Measurements from ENCODE around the gene TSFM. TPM values are rescaled to one million over a fixed set of nuclear protein-coding genes. Genes with fewer than 3 reads are reported as not detected.

Gene TSFM
- total RNA-seq, 1 experiment from 2014 or later = 54.8 TPM

DNA sequence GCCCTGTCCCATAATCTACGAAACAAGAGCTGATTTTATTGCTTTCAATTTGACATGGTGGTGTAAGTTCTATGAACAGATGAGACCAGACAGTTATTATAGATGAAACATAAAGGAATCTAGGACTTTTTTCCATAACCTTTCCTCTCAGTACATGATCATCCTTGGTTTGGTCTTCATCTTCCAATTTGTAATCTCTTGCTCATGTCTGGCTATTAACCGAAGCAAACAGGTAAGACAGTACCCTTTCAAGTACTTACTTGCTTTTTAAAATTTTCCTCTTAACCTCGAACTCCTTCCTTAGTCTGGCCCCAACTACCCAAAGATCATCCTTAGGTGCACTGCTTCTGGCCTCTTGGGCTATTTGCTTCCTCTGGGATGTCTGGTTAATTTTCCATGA lies 36.6 kb upstream of the TSFM start:
- no peak for DNase-seq (ENCODE audit: low spot score)

DNA sequence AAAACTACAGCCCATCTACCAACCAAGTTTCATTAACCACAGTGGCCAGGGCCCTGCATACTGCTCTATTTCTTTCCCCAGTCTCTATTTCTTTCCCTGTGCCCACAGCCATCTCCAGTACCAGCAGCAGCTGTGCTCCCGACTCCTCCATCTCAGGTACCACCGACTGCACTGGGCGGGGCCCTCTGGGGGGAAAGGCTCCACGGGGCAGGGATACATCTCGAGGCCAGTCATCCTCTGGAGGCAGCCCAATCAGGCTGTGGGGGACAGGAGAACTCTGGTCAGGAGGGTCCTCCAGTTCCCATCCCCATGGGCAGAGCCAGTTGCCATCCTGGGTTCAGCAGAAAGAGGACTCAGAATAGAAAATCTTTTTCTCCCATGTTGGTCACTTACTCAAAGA lies 33.5 kb upstream of the TSFM start:
- DNase-seq (ENCODE audit: low spot score) = no peak

DNA sequence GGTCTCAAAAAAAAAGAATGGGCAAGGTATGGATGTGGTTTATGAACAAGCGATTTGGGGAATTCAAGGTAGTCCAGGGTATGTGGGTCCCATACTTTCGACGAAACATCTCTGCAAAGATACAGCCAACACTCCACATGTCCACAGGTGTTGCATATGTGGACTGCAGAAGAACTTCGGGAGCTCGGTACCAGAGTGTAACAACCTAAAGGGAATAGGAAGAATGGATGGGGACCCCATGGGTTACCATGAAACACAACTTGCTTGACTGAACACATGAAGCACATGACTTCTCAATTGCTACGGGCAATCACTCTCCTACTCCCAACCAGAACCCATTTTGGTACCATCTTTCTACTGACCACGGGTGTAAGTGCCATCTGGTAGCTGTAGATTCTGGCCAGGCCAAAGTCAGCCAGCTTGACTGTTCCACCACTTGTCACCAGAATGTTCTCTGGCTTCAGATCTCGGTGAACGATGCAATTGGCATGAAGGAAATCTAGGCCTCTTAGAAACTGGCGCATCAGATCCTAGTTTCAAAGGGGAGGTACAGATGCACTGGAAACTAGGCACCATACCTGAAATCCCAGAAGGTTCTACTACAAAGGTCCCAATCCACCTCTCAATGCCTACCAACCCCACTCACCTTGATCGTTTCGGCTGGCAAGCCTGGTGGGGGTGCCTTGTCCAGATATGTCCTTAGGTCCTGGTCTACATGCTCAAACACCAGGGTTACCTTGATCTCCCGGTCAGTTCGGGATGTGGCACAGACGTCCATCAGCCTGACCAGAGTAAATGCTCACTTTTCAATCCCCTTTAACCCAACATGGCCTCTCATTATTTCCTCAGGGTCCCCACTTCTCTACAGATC lies 31.8 kb upstream of the TSFM start:
- no peak for DNase-seq (ENCODE audit: low spot score)

DNA sequence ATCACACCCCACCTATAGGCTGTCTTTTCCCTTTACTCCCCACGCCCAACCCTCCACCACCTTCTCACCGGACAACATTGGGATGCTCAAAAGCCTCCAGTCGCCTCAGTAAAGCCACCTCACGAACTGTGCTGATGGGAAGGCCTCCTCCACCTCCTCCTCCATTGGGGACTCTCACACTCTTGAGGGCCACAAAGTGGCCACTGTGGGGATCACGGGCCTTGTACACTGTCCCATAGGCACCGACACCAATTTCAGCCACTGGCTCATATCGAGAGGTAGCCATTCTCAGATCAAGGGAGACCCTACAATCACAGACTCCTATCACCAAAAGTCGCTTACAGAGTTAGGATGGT lies 31.2 kb upstream of the TSFM start:
- DNase-seq (ENCODE audit: low spot score) = no peak

DNA sequence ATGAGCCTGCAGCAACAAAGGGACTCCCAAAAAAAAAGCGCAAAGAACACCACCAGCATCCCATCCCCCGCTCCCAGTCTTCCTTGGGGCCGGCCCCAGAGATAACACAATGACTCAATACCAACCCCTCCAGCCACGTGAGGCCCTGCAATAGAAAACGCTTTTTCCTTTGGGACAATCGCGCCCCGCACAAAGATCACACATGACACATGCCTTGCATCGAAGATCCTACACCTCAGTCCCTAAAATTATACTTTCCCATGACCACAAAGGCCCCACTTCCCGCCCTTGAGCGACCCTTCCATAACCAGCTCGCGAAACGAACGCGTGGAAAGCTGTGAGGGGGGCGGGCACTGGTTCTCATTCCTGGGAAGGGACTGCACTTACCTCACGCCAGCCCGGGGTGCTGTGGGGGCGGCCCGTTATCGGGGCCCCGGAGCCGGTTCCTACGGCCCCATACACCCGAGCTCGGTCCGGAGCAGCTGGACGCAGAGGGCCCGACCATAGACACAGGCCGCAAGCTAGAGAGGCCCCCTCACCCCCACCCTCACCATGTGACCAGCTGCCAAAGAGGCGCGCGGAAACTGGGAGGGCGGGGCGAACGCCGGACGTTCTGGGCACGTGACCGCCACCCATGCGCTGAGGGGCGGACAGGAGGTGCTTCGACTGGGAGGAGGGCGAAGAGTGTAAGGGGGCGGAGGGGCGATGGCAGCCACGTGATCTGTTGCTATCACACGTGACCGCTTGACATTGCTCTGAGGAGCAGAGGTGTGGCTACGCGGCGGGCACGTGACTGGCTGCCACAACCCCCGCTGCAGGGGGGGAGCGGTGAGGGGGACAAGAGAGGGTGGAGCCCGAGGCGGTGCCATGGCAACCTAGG lies 30.6 kb upstream of the TSFM start, which contains the start of gene CDK4:
CDK4 (minus strand) TSS at position 523 of the 880 bp plus-strand sequence. CDS start 593 bp downstream, outside the sequence.
- peak; percentile 99 for DNase-seq (ENCODE audit: low spot score)

DNA sequence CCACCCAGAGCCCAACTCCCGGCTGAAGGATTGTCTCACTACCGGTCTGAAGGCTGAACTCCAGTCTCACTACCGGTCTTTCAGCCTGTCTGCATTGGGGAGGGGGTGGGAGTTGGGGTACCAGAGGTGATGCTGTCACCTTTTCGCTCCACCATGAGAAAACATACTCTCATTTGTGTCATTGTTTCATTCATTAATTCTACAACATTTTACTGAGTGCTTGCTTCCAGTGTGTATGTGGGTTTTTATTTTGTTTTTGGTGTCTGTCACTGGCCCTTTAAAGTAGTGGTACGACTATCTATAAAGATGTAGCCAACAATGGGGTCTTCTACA lies 30.0 kb upstream of the TSFM start:
- no peak for DNase-seq (ENCODE audit: low spot score)

DNA sequence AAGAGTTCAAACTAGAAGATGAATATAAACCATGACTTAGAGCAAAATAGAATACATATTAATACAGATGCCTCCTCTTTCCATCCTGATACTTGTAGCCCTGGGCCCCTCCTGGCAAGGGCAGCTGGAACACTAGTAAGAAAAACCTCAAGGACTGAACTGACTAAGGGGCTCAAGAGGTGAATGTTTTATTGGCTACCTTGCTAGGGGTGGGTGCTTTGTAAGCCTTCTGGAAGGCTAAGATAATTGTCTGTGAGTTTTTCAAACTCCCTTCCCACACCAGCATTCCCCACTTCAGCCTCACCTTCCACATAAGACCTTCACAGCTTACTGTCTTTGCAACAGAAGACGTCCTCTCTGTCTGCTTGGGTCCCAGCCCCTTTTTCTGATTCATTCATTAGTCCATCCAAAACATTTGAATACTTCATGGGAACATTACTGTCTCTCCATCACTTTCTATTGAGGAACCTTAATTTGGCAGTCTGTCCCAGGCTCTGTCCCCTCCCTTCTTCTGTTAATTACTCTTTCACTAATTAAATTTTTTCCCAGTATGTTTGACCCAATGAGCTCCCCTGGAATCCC lies 28.7 kb upstream of the TSFM start:
- DNase-seq (ENCODE audit: low spot score) = no peak

DNA sequence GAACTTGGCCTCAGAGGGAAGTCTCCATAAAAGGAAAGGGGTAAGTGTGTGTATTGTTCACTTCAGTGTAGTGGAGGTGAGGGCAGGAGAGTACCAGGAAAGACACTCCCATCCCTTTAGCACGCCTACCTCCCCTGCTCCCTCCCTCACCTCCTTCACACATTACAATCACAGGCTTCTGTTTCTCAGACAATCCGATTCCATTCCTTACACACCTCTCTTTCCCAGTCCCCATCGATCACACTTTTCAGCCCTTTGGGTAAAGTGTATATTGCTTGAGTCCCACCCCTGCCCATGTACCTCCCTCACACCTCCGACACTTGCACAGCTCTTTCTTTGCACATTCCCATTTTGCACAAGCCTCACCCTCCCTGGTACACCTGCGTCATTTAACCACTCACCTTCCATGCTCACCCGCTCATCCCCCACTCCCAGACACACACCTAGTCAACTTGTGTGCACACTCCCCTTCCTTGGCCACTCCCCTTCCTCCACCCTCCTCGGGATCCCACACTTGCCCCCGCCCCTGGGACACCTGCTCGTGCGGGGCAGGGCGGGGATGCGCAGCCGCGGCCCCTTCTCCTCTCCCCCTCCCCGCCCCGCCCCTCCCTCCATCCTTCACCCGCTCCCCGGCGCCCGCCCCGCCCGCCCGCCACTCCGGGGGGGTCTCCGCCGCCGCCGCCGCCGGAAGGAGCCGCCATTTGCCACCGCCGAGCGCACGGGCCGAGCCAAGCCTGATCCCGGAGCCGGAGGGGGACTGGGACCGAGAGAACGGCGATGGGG lies 28.0 kb upstream of the TSFM start, which contains the start of gene MARCHF9:
MARCHF9 (plus strand) TSS at position 693 of the 783 bp plus-strand sequence. CDS start 426 bp downstream, outside the sequence.
- DNase-seq (ENCODE audit: low spot score) = peak; percentile 54

DNA sequence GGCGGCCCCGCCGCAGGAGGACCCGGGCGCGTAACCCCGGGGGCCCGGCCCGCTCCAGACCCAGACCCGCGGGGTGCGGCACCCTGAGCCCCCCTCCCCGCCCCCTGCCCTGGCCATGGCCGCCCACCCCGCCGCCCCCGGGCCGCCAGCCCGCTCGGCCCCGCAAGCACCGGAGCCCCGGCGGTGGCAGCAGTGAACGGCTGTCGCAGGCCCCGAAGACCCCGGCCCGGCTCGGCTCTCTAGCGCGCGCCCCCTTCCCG lies 27.5 kb upstream of the TSFM start:
- no peak for DNase-seq (ENCODE audit: low spot score)

DNA sequence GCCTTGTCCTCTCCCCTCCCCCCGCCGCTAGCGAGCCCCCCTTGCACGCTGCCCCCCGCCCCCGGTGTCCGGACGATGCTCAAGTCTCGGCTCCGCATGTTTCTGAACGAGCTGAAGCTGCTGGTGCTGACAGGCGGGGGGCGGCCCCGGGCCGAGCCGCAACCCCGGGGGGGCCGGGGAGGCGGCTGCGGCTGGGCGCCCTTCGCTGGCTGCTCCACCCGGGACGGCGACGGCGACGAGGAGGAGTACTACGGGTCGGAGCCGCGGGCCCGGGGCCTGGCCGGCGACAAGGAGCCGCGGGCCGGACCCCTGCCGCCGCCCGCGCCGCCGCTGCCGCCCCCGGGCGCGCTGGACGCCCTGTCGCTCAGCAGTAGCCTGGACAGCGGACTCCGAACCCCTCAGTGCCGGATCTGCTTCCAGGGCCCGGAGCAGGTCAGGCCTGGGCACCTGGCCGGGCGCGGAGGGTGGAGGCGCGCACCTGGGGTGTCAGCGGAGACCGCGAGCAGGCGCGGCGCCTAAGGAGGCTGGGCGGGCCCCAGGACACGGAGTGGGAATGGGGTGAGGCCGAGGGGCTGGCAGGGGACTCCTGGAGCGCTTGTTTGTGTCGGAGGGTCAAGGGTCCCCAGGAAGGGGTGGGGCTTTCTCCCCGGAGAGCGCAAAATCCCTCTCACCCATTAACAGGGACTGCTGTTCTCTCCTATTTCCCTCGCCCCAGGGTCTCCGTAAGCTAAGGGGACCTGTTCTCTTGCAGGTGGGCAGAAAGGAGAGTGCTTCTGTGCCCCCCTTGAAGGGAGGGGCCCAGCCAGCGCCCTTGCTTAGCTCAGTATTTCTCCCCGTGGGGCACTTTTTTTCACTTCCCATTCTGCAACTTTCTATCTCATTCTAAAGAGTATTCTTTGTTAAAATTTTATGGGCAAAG lies 26.9 kb upstream of the TSFM start:
- DNase-seq (ENCODE audit: low spot score) = no peak

DNA sequence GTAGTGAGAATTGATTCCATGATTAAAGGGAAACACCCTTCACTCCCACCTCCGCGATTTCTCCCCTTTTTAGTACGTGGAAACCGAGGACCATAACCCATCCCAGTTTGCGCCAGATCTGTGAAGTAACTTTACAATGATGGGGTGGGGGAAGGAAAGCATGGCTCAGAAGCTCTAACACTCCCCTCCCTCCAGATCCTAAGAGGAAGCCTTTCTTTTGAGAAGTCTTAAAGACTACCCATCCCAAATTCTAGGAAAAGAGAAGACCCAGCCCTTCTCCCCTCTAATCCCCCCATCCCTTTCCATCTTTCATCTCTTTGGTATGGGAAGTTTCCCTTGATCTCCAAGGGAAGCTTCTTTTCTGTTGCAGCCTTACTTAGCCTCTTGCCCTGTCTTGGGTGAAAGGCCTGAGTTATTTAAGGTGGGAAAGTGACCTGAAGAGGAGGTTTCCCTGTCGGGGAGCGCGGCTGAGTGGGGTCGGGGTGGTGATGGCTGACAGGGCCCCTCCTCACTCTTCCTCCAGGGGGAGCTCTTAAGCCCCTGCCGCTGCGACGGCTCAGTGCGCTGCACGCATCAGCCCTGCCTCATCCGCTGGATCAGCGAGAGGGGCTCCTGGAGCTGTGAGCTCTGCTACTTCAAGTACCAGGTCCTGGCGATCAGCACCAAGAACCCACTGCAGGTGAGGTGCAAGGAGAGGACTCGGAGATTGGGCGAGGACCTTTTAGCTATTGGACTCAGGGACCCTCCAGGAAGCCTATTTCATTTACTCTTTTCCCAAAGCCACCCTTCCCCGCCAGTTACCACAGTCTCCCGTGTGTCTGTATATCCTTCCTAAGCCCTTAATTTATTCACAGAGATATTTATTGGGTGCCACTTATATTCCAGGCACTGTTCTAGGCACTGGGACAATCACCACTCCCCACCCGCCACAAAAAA lies 25.9 kb upstream of the TSFM start:
- DNase-seq (ENCODE audit: low spot score) = no peak

DNA sequence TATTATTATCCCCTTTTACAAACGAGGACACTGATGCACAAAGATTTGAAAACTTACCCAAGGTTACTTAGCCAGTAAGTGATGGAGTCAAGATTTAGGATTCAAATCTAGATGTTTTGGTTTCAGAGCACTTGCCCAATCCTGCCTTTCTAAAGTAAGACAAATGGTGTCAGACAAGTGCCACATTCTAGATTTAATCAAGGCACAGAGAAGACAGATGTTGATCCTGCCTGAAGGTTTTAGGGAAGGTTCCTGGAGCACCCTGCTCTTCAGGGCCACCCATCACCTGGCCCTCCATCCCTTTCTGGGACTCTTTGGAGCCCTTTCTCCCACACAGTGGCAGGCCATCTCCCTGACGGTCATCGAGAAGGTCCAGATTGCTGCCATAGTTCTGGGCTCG lies 24.8 kb upstream of the TSFM start:
- DNase-seq (ENCODE audit: low spot score) = no peak

DNA sequence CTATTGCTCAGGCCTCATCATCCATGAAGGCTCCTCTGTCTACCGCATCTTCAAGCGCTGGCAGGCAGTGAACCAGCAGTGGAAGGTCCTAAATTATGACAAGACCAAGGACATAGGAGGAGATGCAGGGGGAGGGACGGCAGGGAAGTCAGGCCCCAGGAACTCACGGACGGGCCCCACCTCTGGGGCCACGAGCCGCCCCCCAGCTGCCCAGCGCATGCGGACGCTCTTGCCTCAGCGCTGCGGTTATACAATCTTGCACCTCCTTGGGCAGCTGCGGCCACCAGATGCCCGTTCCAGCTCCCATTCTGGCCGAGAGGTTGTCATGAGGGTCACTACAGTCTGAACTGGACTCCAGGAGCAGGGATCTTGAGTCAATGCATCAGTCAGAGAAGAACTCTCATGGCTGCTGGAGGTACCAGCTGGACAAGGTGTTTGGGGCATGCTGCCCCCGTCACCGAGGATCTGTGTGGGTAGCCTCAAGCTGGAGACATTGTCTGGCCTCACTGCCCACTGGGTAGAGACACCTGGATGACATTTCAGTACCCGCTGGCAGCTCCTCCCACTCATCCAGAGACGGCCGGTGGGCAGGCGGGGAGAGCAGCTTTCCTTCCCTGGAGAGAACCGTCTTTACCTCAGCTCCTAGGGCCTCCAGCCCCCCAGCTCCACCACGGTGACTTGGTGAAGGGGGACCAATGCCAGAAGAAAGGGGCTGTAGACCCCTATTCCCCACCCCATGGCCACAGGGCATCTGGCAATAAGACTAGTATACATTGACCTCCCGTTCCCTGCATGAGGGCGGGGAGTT lies 23.8 kb upstream of the TSFM start:
- no peak for DNase-seq (ENCODE audit: low spot score)

DNA sequence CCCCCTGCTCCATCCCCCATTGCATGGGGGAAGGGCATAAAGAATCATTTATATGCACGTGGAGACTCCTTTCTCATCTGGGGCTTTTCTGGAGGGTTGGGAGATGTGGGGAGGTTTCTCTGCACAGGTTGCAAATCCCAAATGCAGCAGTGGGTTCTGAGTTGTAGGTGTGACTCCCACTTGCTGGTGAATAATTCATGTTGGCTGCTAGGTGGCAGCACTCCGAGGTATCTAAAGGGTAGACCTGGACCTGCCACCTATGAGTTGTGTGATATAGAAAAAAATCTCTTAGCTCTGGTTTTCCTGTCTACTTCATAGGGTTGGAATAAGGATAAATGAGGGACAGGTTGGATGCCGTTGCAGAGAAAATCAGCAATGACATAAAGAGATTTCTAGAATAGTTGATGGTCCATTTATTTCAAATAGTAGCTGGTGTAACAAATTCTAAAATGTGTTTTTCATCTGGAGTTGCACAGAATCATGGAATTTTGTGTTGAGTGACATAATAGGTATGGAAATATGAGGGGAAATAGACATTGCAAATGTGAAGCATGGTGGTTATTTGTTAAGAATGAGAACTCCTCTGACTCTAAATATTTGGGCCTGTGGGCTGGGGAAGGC lies 23.1 kb upstream of the TSFM start:
- no peak for DNase-seq (ENCODE audit: low spot score)

DNA sequence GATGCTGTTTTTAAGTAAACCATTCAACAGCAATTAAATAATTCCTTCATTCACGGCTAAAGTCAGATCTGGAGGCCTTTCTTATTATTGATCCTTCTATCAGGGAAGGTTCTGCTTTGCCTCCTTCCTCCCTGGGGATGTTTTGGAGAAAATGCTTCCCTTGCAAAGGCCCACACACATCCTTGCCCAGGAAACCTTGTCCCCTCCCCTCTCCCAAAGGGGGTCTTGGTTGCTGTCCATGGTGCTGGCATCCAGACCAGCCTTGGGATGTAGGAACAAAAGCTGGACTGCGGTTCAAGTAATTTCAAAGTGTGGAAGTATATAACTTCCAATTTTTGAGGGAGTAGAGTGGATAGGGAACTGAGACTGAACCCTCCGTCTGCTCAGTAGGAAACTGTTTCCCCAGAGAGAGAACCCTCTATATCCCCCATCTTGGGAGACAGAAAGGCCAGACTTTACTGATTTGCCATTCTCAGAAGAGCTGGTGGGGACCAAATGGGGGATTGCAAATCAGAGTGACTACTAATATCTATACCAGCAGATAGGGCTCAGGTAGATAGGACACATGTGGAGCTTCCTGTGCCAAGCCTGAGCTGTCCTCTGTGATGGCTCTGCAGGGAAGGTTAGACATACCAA lies 22.1 kb upstream of the TSFM start:
- no peak for DNase-seq (ENCODE audit: low spot score)

DNA sequence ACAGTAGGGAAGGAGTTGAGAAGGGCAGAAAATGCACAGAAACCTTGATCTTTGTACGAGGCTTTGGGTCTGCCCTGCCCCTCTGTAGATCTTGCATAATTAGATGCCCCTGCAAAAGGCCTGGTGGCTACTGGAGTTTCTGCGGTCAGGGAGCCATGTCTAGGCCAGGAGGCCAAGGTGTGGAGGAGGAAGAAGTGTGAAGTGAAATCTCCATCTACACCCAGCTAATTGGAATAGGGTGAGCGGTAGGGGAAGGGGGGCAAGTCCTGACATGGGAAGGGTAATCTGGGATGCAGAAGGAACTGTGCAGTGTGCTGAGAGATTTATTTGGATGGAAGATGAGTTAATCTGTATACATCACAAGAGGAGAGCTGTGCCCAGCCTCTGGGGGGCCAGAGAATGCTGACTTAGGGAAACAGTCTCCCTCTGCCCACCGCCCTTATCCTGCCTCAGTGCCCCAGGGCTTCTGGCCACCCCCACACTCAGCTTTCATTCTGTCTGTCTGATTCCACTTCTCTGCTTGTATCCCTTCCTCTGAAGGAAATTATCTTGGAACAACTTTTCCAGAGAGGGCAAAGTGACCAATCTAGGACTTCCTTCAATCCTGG lies 21.1 kb upstream of the TSFM start:
- no peak for DNase-seq (ENCODE audit: low spot score)

DNA sequence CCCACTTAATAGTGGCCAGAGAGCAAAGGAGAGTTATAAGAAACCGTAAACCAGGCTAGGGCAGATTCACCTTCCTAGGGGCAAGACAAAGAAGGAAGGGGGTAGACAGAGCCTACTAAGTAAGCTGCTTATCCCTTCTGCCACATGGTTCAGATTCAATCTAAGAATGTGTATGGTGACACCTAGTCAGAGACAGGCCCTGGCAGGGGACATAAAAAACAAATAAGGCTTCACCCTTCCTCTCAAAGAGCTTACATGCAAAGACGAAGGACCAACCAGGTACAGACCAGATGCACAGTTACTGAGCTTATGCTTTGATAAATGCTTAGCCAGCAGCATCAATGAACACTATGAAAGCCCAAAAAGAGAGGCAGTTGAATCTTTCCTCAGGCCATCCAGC lies 20.1 kb upstream of the TSFM start:
- DNase-seq (ENCODE audit: low spot score) = no peak
